ENCODE data around the gene NEO1. TPM values are rescaled to one million over a fixed set of nuclear protein-coding genes. Genes with fewer than 3 reads are reported as not detected.

Gene NEO1
- total RNA-seq, 1 experiment from 2014 or later: 41.8 TPM

DNA sequence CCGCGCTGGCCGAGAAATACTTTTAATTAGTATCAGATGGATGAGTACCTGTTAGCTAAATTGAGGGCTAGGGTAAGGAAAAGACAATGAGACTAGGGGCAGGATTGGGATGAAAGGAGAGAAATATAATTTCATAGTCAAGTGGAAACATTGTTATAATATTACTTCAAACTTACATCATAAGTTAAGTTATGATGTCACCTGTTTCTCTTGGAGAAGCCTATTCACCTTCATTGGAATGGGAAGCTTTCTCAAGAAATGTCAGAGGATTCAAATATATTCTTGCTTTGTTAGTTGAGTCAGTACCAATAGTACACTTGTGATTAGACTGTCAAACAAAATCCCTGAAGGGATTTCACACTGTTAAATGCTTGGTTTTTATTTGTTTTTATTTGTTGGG lies 116.2 kb downstream of the NEO1 start:
- Mint-ChIP-seq H3K4me1 (peaks cover 10 to 11% of the 10 kb centered on the region in 2 experiments; a peak in 3 of 4 replicates), H3K27ac (no peak overlapping the region), H3K4me3 (no peak overlapping the region), H3K9me3 (peaks cover 7 to 19% of the 10 kb centered on the region in 2 experiments; a peak in 4 of 5 replicates), H3K36me3 (ENCODE audit: insufficient read depth in 1 of 3, low read depth in 3 of 3) (peaks cover 15 to 26% (median 24%) of the 10 kb centered on the region in 3 experiments; a peak in 6 of 7 replicates), H3K27me3 (ENCODE audit: low read depth) (no peaks in the 10 kb centered on the region)
- Histone ChIP-seq H3K27me3 (ENCODE audit: insufficient read depth, low read length) (no peaks in the 10 kb centered on the region), H3K23me2 (ENCODE audit: insufficient read length, low read depth, low read length, poor library complexity, severe bottlenecking) (no peaks in the 10 kb centered on the region), H3T11ph (ENCODE audit: low read length) (no peak overlapping the region), H3K23ac (ENCODE audit: insufficient read length, low read depth, low read length) (no peak overlapping the region), H4K8ac (replicated peaks; ENCODE audit: insufficient read length, low read depth, low read length) (no peak overlapping the region), H3K9ac (ENCODE audit: extremely low read depth, insufficient read length, low read length) (no peak overlapping the region), H3K27ac (ENCODE audit: insufficient read length, low read depth, low read length) (no peak overlapping the region), H2BK120ac (ENCODE audit: low read depth, low read length, poor library complexity, severe bottlenecking) (no peak overlapping the region), H2BK5ac (ENCODE audit: insufficient read length, low read length) (no peak overlapping the region), H4K5ac (ENCODE audit: insufficient read length, low read depth, low read length) (no peak overlapping the region), H3K56ac (ENCODE audit: insufficient read length, low read depth, low read length) (no peak overlapping the region), H3K9me3 (ENCODE audit: control insufficient read depth, low read depth, low read length) (no peaks in the 10 kb centered on the region), H2AK5ac (ENCODE audit: insufficient read length, low read length) (no peak overlapping the region), H3K79me2 (ENCODE audit: insufficient read depth, low read length) (no peaks in the 10 kb centered on the region), H2BK15ac (ENCODE audit: low read depth, low read length) (no peak overlapping the region), H3K4ac (ENCODE audit: low read depth, low read length) (no peak overlapping the region), H3K14ac (ENCODE audit: insufficient read depth, low read length) (no peak overlapping the region), H3K4me2 (ENCODE audit: insufficient read depth, insufficient read length, low read length) (no peak overlapping the region), H2BK12ac (ENCODE audit: insufficient read length, low read depth, low read length) (no peak overlapping the region), H4K91ac (ENCODE audit: insufficient read length, low read depth, low read length) (no peak overlapping the region), H3K79me1 (ENCODE audit: insufficient read depth, low read depth, low read length, poor library complexity, severe bottlenecking) (no peaks in the 10 kb centered on the region), H2BK20ac (ENCODE audit: low read depth, low read length, poor library complexity, severe bottlenecking) (no peak overlapping the region), H3K4me1 (ENCODE audit: insufficient read depth, low read length) (no peaks in the 10 kb centered on the region), H4K20me1 (ENCODE audit: control insufficient read depth, insufficient read depth, insufficient read length) (no peaks in the 10 kb centered on the region), H3K18ac (ENCODE audit: insufficient read length, low read depth, low read length) (no peak overlapping the region), H2AFZ (ENCODE audit: low read length) (no peak overlapping the region)
- no peak for DNase-seq
- no peak for TF ChIP-seq CTCF (conservative IDR thresholded peaks at IDR 0.05)
- WGBS (ENCODE audit: extremely low coverage, insufficient read length, low lambda C conversion rate): no CpG with 5 or more reads among the region's 3 CpGs

Measured in H9 (cell line).